HG02938 (cell line): ENCODE data around the gene CMAS.
A peak's percentile ranks its signal among the peaks of the same experiment; 100 is the strongest.
"Not testable (repeated sequence)": the region's sequence is repeated elsewhere in the genome, so short reads cannot be mapped to it uniquely, and the experiment has no call there.

Experiments used
- ATAC-seq: cut with Tn5 transposase; IDR thresholded peaks from one replicate; pipeline ENCODE4 v1.9.1; 2021; ENCODE audit warnings: mild to moderate bottlenecking, moderate library complexity; ENCODE audit not compliant: unreplicated experiment

Gene CMAS

GRCh38 chr12:22046090-22046967, at the start of gene CMAS:
TSS of gene CMAS (plus strand) at chr12:22046218. CDS start at chr12:22046304, 86 bp downstream.
- peak; percentile 83 for ATAC-seq

- ATAC-seq = no peak
Measured at GRCh38 chr12:21998295-21998694, 47.7 kb upstream of the CMAS start.

DNA sequence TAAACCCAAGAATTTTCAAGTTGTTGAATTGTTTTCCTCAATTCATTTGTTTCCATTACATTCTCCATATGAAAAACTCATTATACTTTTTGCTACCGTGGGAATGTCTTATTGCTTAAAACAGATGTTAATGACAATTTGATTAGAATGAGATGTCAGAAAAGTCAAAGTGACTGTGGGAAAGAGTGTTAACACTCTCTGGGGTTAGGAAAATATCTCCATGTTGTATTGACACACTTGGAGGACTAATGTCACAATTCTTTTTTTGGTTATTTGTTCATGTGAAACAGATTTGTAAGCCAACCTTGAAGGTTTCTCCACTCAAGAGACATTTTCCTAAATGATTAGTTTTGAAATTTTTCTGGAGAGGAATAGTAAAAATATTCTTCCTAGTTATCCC, 47.2 kb upstream of the CMAS start:
- no peak for ATAC-seq

- no peak for ATAC-seq
Measured at GRCh38 chr12:22002430-22002829, 43.6 kb upstream of the CMAS start.

- ATAC-seq = not testable (repeated sequence)
Measured at GRCh38 chr12:22007794-22008193, 38.2 kb upstream of the CMAS start.

DNA sequence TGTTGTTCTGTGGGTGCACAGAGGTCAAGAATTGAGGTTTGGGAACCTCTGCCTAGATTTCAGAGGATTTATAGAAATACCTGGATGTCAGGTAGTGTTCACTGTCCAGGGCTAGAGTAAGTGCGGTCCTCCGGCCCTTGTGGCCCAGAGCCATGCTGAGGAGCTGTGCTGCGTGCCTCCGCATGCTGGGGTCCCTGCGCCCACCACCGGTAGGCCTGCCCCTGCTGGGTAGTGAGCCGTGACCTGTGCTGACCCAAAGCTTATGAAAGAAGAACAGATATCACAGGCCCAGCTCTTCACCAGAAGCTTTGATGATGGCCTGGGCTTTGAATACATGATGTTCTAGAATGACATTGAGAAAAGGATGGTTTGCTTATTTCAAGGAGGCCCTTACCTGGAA, 37.8 kb upstream of the CMAS start:
- no peak for ATAC-seq

- ATAC-seq = no peak
Measured at GRCh38 chr12:22014041-22014782, 31.8 kb upstream of the CMAS start.

DNA sequence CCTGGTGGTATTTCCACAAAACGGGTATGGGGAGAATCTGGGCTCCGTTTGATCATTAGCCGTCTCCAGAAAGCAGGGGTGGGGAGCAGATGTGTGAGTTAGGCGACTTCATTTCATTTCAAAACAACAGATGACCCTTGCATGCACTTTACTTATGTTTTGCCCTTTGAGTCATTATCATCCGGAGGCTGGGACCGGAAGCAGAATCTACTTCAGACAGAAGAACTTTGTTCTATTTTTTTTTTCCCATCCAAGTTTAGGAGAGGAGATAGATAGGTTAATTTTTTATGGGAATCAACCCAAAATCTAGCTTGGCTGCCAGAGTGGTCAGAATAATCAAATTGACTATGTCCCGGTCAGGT, 31.3 kb upstream of the CMAS start:
- no peak for ATAC-seq

DNA sequence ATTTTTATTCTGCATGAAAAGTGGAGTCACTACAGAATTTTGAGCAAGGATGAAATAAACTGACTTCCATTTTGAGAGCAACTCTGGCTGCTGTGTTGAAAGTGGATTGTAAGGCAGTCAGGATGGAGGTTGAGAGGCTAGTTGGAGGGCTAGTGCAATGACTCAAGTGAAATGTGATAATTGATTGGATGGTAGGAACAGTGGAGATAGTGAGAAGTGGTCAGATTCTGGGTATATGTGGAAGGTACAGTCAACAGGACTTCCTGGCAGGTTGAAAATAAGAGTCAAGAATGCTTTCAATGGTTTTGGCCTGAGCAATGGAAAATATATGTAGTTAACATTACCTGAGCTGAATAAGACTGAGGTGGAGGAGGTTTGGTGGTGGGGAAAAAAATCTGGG, 29.0 kb upstream of the CMAS start:
- ATAC-seq = no peak

GRCh38 chr12:22018860-22019259, 27.2 kb upstream of the CMAS start:
- ATAC-seq = no peak

GRCh38 chr12:22023489-22023888, 22.5 kb upstream of the CMAS start:
- not testable (repeated sequence) for ATAC-seq

DNA sequence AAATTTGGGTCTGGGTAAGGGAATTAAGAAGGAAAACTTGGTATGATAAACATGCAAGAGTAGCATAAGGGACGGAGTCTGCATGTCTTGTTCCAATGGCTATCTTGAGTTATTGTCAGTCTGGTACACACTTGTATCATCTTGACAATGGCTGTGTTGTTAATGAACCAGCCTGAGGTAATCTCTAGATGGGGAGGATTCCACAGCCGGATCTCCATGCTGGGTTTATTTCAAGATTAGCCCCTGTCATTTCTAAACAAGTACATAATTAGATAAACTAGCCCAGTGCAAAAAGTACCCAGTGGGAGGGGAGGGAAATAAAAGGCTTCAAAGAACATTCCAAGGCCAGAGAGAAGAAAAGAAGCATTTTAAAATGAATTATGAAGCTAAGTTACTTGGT, 16.5 kb upstream of the CMAS start:
- ATAC-seq = no peak

DNA sequence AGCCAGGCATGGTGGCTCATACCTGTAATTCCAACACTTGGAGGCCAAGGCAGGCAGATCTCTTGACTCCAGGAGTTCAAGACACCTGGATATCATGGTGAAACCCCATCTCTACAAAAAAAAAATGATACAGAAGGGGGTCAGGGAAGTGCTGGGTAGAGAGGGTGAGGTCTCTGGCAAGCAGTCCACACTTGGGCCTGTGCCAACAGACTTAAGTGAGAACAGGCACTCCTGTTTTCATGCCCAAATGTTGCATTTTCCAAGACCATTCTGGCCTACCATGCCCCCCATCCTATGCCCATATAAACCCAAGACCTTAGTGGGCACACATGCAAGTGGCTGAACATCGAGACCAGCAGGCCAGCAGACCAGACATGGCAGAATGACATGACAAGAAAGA, 16.0 kb upstream of the CMAS start:
- no peak for ATAC-seq

DNA sequence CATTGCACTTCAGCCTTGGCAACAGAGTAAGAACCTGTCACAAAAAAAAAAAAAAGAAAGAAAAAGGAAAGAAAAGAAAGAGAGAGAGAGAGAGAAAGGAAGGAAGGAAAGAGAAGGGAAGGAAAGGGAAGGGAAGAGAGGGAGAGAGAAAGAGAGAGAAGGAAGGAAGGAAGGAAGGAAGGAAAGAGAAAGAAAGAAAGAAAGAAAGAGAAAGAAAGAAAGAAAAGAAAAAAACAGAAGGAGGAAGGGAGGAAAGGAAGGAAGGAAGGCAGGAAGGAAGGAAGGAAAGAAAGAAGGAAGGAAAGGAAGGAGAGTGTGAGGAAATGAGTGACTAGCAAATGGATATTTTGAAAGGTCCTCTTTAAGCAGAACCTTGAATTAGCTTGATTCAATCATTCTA, 13.3 kb upstream of the CMAS start:
- ATAC-seq = no peak

GRCh38 chr12:22034709-22035506, 11.1 kb upstream of the CMAS start:
- no peak for ATAC-seq

DNA sequence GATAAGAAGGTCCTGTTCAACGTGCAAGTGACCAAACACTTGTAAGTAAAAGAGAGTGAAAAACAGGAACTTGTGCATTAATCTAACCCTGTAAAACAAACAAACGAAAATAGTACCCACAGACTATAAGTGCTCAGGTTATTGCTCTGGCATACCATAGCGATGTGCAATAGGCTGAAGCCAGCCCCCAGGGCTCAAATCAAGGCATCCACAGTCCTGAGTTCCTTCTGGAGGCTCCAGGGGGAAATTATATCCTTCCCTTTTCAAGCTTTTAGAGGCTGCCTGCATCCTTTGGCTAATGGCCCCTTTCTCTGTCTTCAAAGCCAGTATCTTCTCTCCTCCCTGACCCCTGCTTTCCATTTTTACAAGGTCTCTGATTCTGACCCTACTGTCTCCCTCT, 8.1 kb upstream of the CMAS start:
- ATAC-seq = no peak

- no peak for ATAC-seq
Measured at GRCh38 chr12:22038734-22039133, 7.3 kb upstream of the CMAS start.

- no peak for ATAC-seq
Measured at GRCh38 chr12:22039361-22039760, 6.7 kb upstream of the CMAS start.

DNA sequence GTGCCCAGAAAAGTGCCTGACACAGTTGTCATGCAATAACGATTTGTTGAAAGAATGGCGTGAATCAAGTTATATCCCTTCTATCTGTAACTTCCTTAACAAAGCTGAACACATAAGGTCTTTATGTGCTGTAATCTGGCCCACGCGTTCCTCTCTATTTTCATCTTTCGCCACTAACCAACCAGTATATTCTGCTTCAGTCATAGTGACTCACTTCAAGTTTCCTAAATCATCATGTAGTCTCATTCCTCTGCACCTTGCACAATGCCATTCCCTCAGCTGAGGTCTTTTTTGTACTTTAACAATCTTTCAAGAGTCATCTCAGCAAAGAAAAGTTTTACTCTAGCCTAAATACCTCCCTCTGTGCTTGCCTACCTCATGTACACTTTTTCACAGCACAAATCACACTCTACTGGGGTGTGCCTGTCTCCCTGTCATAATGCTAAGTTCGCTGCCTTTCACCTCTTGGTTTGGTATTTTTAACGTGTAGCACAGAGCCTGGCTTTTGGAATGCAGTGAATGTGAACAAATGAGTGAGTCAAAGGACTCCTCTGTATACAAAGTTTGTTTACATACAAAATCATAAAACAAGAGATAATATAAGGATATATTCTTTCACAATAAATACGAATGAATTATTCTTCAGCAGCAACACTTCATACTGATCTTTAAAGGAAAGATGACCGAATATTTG, 2.9 kb upstream of the CMAS start:
- ATAC-seq = no peak

DNA sequence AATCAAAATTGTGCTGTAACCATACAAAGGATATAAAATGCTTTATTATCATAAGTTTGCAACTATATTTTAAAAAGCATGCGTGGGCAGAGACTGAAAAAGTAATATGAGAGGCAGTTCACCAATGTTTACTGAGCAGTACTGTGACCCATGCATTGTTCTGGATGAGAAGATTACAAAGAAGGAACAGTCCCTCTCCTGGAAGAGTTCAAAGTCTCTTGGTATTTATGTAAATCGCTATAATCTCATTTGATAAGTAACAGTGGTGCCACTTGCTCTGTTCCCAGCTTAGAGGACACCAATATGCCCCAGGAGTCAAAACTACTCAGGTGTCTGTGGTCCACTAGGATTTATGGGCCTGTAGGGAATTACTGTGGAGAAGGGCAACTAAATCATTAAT, 2.1 kb upstream of the CMAS start:
- no peak for ATAC-seq

DNA sequence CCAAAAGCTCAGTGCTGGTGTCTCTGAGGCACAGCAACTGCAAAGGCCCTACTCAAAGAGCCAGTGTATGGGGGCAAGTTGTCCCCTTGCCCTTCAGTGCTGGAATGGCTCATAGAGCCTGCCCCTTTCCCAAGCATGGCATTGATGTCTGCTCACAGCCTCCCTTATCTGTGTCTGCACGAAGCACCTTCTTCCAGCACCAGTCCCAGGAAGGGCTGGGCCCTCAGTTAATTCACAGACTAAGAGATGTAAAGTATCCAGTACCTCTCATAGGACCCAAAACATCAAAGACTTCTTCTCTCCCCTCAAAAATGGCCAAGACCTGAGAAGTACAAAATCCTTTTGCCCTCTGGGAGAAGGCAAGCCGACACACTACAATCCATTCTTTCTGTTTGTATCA, 1.6 kb upstream of the CMAS start:
- ATAC-seq = no peak
